ENCODE data around the gene IFT88. TPM values are rescaled to one million over a fixed set of nuclear protein-coding genes. Genes with fewer than 3 reads are reported as not detected.

The IFT88 gene
- total RNA-seq, 1 experiment from 2014 or later = 16.1 TPM

Other genes with a start within 250 kb of the IFT88 start
- 0.15 and 0.20 TPM in 2 replicates for gene CRYL1, start 41.3 kb upstream of the IFT88 start, total RNA-seq (2014; rRNA removed; shearing (Covaris generic))
- gene IL17D, start 136.5 kb downstream of the IFT88 start, total RNA-seq (2014; rRNA removed; shearing (Covaris generic)) = 0.56 and 1.4 TPM in 2 replicates
- gene EEF1AKMT1, start 206.8 kb downstream of the IFT88 start, total RNA-seq (2014; rRNA removed; shearing (Covaris generic)) = 4.7 and 4.8 TPM in 2 replicates